MM.1S (cell line): ENCODE results near the gene NUP35.
"Not testable (repeated sequence)": the region's sequence is repeated elsewhere in the genome, so short reads cannot be mapped to it uniquely, and the experiment has no call there.

Source experiments
- DNase-seq: peaks from one replicate; pipeline ENCODE4 v3.0.0-alpha.2; 2015
- H2AFZ ChIP-seq: fragments of 300-600 bp; sonication (generic); 2 replicates; pipeline ENCODE4 v1.6.0; 2016; ENCODE audit warnings: antibody characterized with exemption, low read length
- H3F3A ChIP-seq: fragments of 300-600 bp; sonication (generic); 2 replicates; pipeline ENCODE4 v1.6.1; 2016; ENCODE audit warnings: mild to moderate bottlenecking, antibody characterized with exemption, low read length, moderate library complexity, mixed read lengths; ENCODE audit not compliant: insufficient read depth
- H3K27ac ChIP-seq: fragments of 300-600 bp; sonication (generic); 2 replicates; pipeline ENCODE4 v1.5.1; 2016; ENCODE audit warnings: mild to moderate bottlenecking, low read length
- H3K27me3 ChIP-seq: fragments of 300-600 bp; sonication (generic); replicated peaks from 2 replicates; pipeline ENCODE4 v1.6.0; 2016; ENCODE audit warnings: low read length; ENCODE audit not compliant: insufficient read depth
- H3K36me3 ChIP-seq: fragments of 300-600 bp; sonication (generic); replicated peaks from 2 replicates; pipeline ENCODE4 v1.6.1; 2016; ENCODE audit warnings: mild to moderate bottlenecking, low read length, mixed read lengths; ENCODE audit not compliant: insufficient read depth
- H3K4me1 ChIP-seq: fragments of 300-600 bp; sonication (generic); 2 replicates; pipeline ENCODE4 v1.6.1; 2016; ENCODE audit warnings: low read length, mixed read lengths
- H3K4me2 ChIP-seq: fragments of 300-600 bp; sonication (generic); 2 replicates; pipeline ENCODE4 v1.6.0; 2016; ENCODE audit warnings: low read depth, low read length
- H3K4me3 ChIP-seq: fragments of 300-600 bp; sonication (generic); 2 replicates; pipeline ENCODE4 v1.5.1; 2016; ENCODE audit warnings: low read length, mixed read lengths
- H3K79me2 ChIP-seq: fragments of 300-600 bp; sonication (generic); 2 replicates; pipeline ENCODE4 v1.6.1; 2016; ENCODE audit warnings: mixed run types, low read length, mixed read lengths
- H3K9ac ChIP-seq: fragments of 300-600 bp; sonication (generic); 2 replicates; pipeline ENCODE4 v1.6.1; 2016; ENCODE audit warnings: low read length, mixed read lengths
- H3K9me2 ChIP-seq: fragments of 300-600 bp; sonication (generic); replicated peaks from 2 replicates; pipeline ENCODE4 v1.6.1; 2016; ENCODE audit warnings: mild to moderate bottlenecking, low read length, mixed read lengths; ENCODE audit not compliant: insufficient read depth
- H3K9me3 ChIP-seq: fragments of 300-600 bp; sonication (generic); replicated peaks from 2 replicates; pipeline ENCODE4 v1.6.1; 2016; ENCODE audit warnings: mild to moderate bottlenecking, low read length, mixed read lengths; ENCODE audit not compliant: insufficient read depth
- H4K20me1 ChIP-seq: fragments of 300-600 bp; sonication (generic); 2 replicates; pipeline ENCODE4 v1.6.1; 2016; ENCODE audit warnings: mild to moderate bottlenecking, low read length, moderate library complexity, mixed read lengths; ENCODE audit not compliant: insufficient read depth
- EZH2 ChIP-seq: fragments of 300-600 bp; sonication (generic); optimal IDR thresholded peaks from 2 replicates; pipeline ENCODE3; 2017; ENCODE audit warnings: low read depth, mild to moderate bottlenecking, antibody characterized with exemption, low read length, mixed read lengths
- EZH2phosphoT487 ChIP-seq: fragments of 300-600 bp; sonication (generic); IDR thresholded peaks from 2 replicates; pipeline ENCODE4 v1.6.1; 2018; ENCODE audit warnings: antibody characterized with exemption, low read length
- TF ChIP-seq, protein P1 (sequence below): fragments of 300-600 bp; sonication (generic); IDR thresholded peaks from 2 replicates; pipeline ENCODE4 v1.5.1; 2016; ENCODE audit warnings: antibody characterized with exemption, low read length, mixed read lengths

The NUP35 gene

GRCh38 chr2:183164650-183165015 lies 40.4 kb downstream of the NUP35 start:
- Histone ChIP-seq H2AFZ (no peak overlapping the region), H3K27ac (no peak overlapping the region), H3K79me2 (no peaks in the 10 kb centered on the region), H3K4me2 (no peak overlapping the region), H4K20me1 (no peaks in the 10 kb centered on the region), H3K4me3 (no peak overlapping the region), H3K27me3 (no peaks in the 10 kb centered on the region), H3K9me3 (no peaks in the 10 kb centered on the region), H3K9me2 (no peaks in the 10 kb centered on the region), H3K9ac (no peak overlapping the region), H3F3A (no peaks in the 10 kb centered on the region), H3K36me3 (peaks cover 6% of the 10 kb centered on the region), H3K4me1 (no peaks in the 10 kb centered on the region)
- TF ChIP-seq EZH2 (no peak), EZH2phosphoT487 (no peak)
- TF ChIP-seq, protein P1, sequence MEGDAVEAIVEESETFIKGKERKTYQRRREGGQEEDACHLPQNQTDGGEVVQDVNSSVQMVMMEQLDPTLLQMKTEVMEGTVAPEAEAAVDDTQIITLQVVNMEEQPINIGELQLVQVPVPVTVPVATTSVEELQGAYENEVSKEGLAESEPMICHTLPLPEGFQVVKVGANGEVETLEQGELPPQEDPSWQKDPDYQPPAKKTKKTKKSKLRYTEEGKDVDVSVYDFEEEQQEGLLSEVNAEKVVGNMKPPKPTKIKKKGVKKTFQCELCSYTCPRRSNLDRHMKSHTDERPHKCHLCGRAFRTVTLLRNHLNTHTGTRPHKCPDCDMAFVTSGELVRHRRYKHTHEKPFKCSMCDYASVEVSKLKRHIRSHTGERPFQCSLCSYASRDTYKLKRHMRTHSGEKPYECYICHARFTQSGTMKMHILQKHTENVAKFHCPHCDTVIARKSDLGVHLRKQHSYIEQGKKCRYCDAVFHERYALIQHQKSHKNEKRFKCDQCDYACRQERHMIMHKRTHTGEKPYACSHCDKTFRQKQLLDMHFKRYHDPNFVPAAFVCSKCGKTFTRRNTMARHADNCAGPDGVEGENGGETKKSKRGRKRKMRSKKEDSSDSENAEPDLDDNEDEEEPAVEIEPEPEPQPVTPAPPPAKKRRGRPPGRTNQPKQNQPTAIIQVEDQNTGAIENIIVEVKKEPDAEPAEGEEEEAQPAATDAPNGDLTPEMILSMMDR = no peak
- DNase-seq = no peak

- Histone ChIP-seq H3K4me3 (no peak overlapping the region), H3F3A (no peaks in the 10 kb centered on the region), H3K4me1 (no peaks in the 10 kb centered on the region), H3K79me2 (no peaks in the 10 kb centered on the region), H3K27ac (no peak overlapping the region), H4K20me1 (no peaks in the 10 kb centered on the region), H3K9me3 (no peaks in the 10 kb centered on the region), H3K4me2 (no peak overlapping the region), H2AFZ (no peak overlapping the region), H3K27me3 (no peaks in the 10 kb centered on the region), H3K9me2 (no peaks in the 10 kb centered on the region), H3K36me3 (peaks cover under 1% of the 10 kb centered on the region; the same call in 1 of the 2 replicates), H3K9ac (no peak overlapping the region)
- no peak for TF ChIP-seq EZH2
- TF ChIP-seq, protein P1 = no peak
- TF ChIP-seq EZH2phosphoT487 = no peak
- no peak for DNase-seq
Observed at GRCh38 chr2:183166210-183166609, 42.0 kb downstream of the NUP35 start.

DNA sequence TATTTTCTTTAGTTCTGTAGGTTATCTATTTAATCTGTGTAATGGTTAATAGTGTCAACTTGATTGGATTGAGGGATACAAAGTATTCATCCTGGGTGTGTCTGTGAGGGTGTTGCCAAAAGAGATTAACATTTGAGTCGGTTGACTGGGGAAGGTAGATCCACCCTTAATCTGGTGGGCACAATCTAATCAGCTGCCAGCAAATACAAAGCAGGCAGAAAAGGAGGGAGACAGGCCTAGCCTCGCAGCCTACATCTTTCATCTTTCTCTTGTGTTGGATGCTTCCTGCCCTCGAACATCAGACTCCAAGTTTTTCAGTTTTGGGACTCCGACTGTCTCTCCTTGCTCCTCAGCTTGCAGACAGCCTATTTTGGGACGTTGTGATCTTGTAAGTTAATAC lies 42.7 kb downstream of the NUP35 start:
- not testable (repeated sequence) for H3K4me3 ChIP-seq, H3F3A ChIP-seq, H3K4me1 ChIP-seq, H3K27ac ChIP-seq, H3K4me2 ChIP-seq, DNase-seq, H4K20me1 ChIP-seq, H3K9ac ChIP-seq, H3K79me2 ChIP-seq, H3K9me3 ChIP-seq, H3K27me3 ChIP-seq, H3K9me2 ChIP-seq, H3K36me3 ChIP-seq, H2AFZ ChIP-seq

DNA sequence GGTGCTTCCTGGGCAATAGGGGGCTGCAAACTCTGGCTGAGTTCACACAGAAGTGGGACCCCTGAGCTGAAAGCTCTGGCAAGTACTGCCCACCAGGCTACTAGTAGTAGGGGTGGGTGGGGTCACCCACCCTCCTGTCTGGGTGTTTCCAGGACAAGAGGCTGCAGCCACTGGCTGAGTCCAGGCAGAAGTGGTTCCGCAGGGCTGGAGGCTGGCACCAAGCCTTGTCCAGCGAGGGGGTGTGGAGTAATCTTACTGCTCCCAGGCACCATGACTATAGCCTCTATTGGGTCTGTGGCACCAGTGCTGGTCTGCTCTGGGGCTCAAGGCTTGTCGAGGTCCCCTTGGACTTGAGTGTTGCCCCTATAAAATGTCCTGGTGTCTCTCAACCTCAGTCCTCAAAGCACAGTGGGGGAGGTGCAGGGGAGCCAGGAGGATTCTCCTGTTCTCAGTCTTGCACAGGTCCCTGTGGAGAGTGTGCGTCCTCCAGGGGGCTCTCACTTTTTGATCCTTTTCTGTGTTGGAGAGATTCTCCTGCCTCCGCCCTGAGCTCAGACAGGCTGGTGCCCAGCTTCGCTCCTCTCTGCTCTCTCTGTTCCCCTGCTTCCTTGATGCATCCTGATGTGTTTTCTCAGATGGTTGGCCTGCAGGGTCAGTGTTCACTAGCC lies 48.1 kb downstream of the NUP35 start:
- TF ChIP-seq, protein P1 = no peak
- TF ChIP-seq EZH2 (no peak), EZH2phosphoT487 (no peak)
- Histone ChIP-seq H3K9me3 (no peaks in the 10 kb centered on the region), H2AFZ (no peak overlapping the region), H3K27me3 (no peaks in the 10 kb centered on the region), H3K4me3 (no peak overlapping the region), H3K79me2 (no peaks in the 10 kb centered on the region), H4K20me1 (no peaks in the 10 kb centered on the region), H3K9me2 (no peaks in the 10 kb centered on the region), H3K9ac (no peak overlapping the region), H3K36me3 (no peaks in the 10 kb centered on the region), H3F3A (no peaks in the 10 kb centered on the region), H3K4me2 (no peak overlapping the region), H3K27ac (no peak overlapping the region), H3K4me1 (no peaks in the 10 kb centered on the region)
- DNase-seq = no peak
